A673 (cell line): Measurements from ENCODE around the gene GRK1. TPM values are rescaled to one million over a fixed set of nuclear protein-coding genes. Genes with fewer than 3 reads are reported as not detected.

Source experiments
- BruUV-seq: library from RNA; stranded (reverse); fragments of 400-500 nt; replicated peaks from 2 replicates; lab custom pipeline; 2021; lab: Mats Ljungman, UMichigan
- CTCF ChIA-PET: fragments of 300-600 bp; sonication (Branson Sonifier 250); formaldehyde crosslinking; loops from one replicate; lab custom pipeline; 2022; ENCODE audit warnings: antibody characterized with exemption; lab: Charles Lee
- POLR2A ChIA-PET: fragments of 300-600 bp; sonication (Branson Sonifier 250); formaldehyde crosslinking; loops from one replicate; lab custom pipeline; 2022; ENCODE audit warnings: antibody characterized with exemption; ENCODE audit not compliant: low non-redundant PET; lab: Charles Lee
- DNase-seq: peaks from one replicate; pipeline ENCODE4 v3.0.0-alpha.2; 2015; ENCODE audit warnings: low spot score
- H3K27ac ChIP-seq: fragments of 200-600 bp; sonication (generic); 2 replicates; pipeline ENCODE4 v1.5.1; 2016; ENCODE audit warnings: mixed run types, low read depth, mild to moderate bottlenecking, mixed read lengths, antibody characterized with exemption, low read length; ENCODE audit not compliant: poor library complexity, severe bottlenecking
- H3K27me3 ChIP-seq: fragments of 200-600 bp; sonication (generic); replicated peaks from 2 replicates; pipeline ENCODE4 v1.6.1; 2017; ENCODE audit warnings: mixed run types, low read depth, mild to moderate bottlenecking, mixed read lengths, antibody characterized with exemption, low read length; ENCODE audit not compliant: insufficient read depth, poor library complexity
- H3K36me3 ChIP-seq: fragments of 200-600 bp; sonication (generic); 2 replicates; pipeline ENCODE4 v1.6.1; 2016; ENCODE audit warnings: mixed run types, mild to moderate bottlenecking, mixed read lengths, antibody characterized with exemption, low read length; ENCODE audit not compliant: insufficient read depth, poor library complexity, severe bottlenecking
- H3K4me1 ChIP-seq: fragments of 200-600 bp; sonication (generic); 2 replicates; pipeline ENCODE4 v1.6.1; 2017; ENCODE audit warnings: mixed run types, mild to moderate bottlenecking, mixed read lengths, antibody characterized with exemption, low read length; ENCODE audit not compliant: insufficient read depth, poor library complexity, severe bottlenecking
- H3K4me3 ChIP-seq: fragments of 200-600 bp; sonication (generic); 2 replicates; pipeline ENCODE4 v1.5.1; 2016; ENCODE audit warnings: low read depth, mixed run types, mild to moderate bottlenecking, mixed read lengths, low read length; ENCODE audit not compliant: poor library complexity, severe bottlenecking
- H3K9me3 ChIP-seq: fragments of 200-600 bp; sonication (generic); 2 replicates; pipeline ENCODE4 v1.6.1; 2016; ENCODE audit warnings: mixed run types, low read depth, mild to moderate bottlenecking, mixed read lengths, antibody characterized with exemption, low read length; ENCODE audit not compliant: poor library complexity, severe bottlenecking
- CTCF ChIP-seq: fragments of 300-800, 200-600 bp; sonication (generic); conservative IDR thresholded peaks from 2 replicates; pipeline ENCODE4 v1.5.1; 2017; ENCODE audit warnings: low read depth, mild to moderate bottlenecking, antibody characterized with exemption, low read length, moderate library complexity, mixed read lengths
- EZH2 ChIP-seq: fragments of 200-600 bp; sonication (generic); IDR thresholded peaks from 2 replicates; pipeline ENCODE4 v1.6.1; 2017; ENCODE audit warnings: borderline replicate concordance, low read depth, mild to moderate bottlenecking, mixed read lengths, antibody characterized with exemption, low read length; ENCODE audit not compliant: poor library complexity, severe bottlenecking
- intact Hi-C: fragments of 100-400 bp; cut with micrococcal nuclease; formaldehyde crosslinking; loops from one replicate; pipeline ENCODE4 v1.10.0; 2022; ENCODE audit not compliant: unreplicated experiment
- total RNA-seq: library from RNA; stranded (reverse); gene quantifications from 2 replicates; pipeline ENCODE4 v1.2.3, GENCODE V29; 2021

The GRK1 gene
- total RNA-seq, 1 experiment from 2014 or later = not detected

- BruUV-seq = no TSS peak
- CTCF ChIA-PET = no interaction called here
- Histone ChIP-seq H3K27ac (no peak overlapping the region), H3K27me3 (no peaks in the 10 kb centered on the region), H3K36me3 (no peaks in the 10 kb centered on the region), H3K4me3 (no peak overlapping the region), H3K4me1 (no peaks in the 10 kb centered on the region), H3K9me3 (peaks cover 9% of the 10 kb centered on the region)
- POLR2A ChIA-PET = no interaction called here
- no peak for DNase-seq
- TF ChIP-seq CTCF (no peak), EZH2 (no peak)
- intact Hi-C loops = no loop called here
Measured at GRCh38 chr13:113659337-113659736, 7.7 kb upstream of the GRK1 start.

- peaks cover 9% of the 10 kb centered on the region for H3K9me3 ChIP-seq
- H3K4me1 ChIP-seq = no peaks in the 10 kb centered on the region
- H3K4me3 ChIP-seq = no peak overlapping the region
- no peaks in the 10 kb centered on the region for H3K36me3 ChIP-seq
- intact Hi-C loops = no loop called here
- no peaks in the 10 kb centered on the region for H3K27me3 ChIP-seq
- TF ChIP-seq CTCF = no peak
- TF ChIP-seq EZH2 = no peak
- DNase-seq = no peak
- CTCF ChIA-PET = no interaction called here
- POLR2A ChIA-PET = no interaction called here
- H3K27ac ChIP-seq = no peak overlapping the region
- BruUV-seq = no TSS peak
Measured at GRCh38 chr13:113660066-113660465, 7.0 kb upstream of the GRK1 start.

- ChIA-PET POLR2A (no interaction called here), CTCF (no interaction called here)
- BruUV-seq = no TSS peak
- intact Hi-C loops = no loop called here
- no peaks in the 10 kb centered on the region for H3K27me3 ChIP-seq
- H3K36me3 ChIP-seq = no peaks in the 10 kb centered on the region
- peaks cover 9% of the 10 kb centered on the region for H3K9me3 ChIP-seq
- H3K4me1 ChIP-seq = no peaks in the 10 kb centered on the region
- DNase-seq = no peak
- no peak overlapping the region for H3K27ac ChIP-seq
- TF ChIP-seq EZH2 (no peak), CTCF (no peak)
- no peak overlapping the region for H3K4me3 ChIP-seq
Measured at GRCh38 chr13:113661509-113661908, 5.5 kb upstream of the GRK1 start.
